ENCODE data around the gene EFHD1.
"Not testable (repeated sequence)": the region's sequence is repeated elsewhere in the genome, so short reads cannot be mapped to it uniquely, and the experiment has no call there.

Gene EFHD1

DNA sequence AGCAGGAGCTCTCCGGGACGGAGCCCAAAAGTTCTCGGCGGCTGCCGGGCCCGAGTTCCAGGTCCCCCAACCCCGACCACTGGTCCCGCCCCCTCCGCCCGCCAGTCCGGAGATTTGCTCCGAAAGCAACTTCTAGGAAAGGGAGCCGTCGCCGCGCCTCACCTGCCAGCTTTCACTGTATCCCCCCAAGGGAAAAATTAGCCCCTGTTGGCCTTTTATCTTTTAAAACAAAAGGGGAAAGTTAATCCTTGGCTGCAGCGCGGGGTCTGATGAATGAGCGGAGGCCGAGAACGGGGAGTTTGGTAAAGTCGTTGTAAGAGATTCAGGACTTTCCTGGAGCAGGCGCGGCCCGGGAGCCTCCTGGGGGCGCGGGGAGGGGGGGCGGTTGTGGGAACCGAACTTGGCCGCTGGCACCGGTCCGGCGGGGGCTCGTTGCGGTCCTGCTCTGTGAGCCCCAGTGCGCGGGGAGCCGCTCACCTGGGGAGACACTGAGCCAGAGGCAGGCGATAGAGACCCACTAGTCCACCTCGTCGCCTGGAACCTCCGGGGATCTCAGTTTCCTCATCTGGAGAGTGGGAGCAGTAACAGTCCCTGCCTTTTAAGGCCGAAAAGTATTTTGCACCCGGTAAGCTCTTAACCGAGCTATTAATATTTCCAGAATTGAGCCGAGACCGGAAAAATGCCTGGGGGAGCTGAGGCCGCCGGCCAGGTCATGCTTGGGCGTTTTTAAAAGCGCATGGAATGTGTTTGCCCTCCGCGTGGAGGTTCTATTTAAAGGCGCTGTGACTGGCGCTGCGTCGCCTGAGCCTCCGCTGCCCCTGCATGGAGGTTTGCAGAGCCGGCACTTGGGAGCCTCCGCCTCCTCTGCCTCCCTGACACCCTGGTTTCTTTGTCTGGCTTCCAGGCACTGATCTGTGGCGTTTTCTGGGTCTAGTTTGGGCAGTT lies 1.1 kb downstream of the EFHD1 start:
- Mint-ChIP-seq H3K9me3 (no peaks in the 10 kb centered on the region), H3K4me3 (peak overlapping the region; percentile 41), H3K36me3 (no peaks in the 10 kb centered on the region), H3K4me1 (peaks cover 6% of the 10 kb centered on the region), H3K27ac (no peak overlapping the region)
- DNase-seq (ENCODE audit: low spot score in 2 of 2) = no peak
- ATAC-seq = no peak

DNA sequence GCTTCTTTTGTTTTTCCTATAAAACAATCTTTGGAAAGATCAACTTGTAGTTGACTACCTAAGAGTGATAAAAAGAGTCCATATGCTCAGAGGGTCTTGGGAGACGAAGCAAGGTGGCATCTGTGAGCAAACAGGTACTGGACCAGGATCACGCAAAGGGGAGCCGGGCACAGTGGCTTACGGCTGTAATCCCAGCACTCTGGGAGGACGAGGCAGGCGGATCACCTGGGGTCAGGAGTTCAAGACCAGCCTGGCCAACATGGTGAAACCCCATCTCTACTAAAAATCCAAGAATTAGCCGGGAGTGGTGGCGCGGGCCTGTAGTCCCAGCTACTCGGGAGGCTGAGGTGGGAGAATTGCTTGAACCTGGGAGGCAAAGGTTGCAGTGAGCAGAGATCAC lies 2.0 kb downstream of the EFHD1 start:
- not testable (repeated sequence) for H3K4me3 Mint-ChIP-seq; H3K9me3 Mint-ChIP-seq; DNase-seq (ENCODE audit: low spot score in 2 of 2); ATAC-seq; H3K36me3 Mint-ChIP-seq; H3K27ac Mint-ChIP-seq; H3K4me1 Mint-ChIP-seq

DNA sequence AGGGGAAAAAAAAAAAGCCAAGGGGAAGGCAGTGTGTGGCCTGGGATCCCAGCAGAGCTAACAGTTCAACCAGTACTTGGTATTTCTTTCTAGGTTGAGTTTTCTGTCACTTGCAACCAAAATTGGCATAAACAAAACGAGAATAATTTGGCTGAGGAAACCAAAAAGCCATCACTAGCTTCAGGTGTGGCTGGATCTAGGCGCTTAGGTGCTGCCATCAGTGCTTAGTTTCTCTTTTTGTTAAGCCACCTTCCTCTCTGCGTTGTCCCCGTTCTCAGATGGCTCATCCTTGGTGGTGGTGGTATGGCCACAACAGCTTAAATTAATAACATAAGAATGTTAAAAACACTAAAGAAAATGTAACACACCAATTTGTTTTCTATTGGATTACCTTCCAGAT lies 2.4 kb downstream of the EFHD1 start:
- ATAC-seq = no peak
- Mint-ChIP-seq H3K4me3 (no peak overlapping the region), H3K27ac (no peak overlapping the region), H3K36me3 (no peaks in the 10 kb centered on the region), H3K9me3 (no peaks in the 10 kb centered on the region), H3K4me1 (peaks cover 6% of the 10 kb centered on the region)
- no peak for DNase-seq (ENCODE audit: low spot score in 2 of 2)

DNA sequence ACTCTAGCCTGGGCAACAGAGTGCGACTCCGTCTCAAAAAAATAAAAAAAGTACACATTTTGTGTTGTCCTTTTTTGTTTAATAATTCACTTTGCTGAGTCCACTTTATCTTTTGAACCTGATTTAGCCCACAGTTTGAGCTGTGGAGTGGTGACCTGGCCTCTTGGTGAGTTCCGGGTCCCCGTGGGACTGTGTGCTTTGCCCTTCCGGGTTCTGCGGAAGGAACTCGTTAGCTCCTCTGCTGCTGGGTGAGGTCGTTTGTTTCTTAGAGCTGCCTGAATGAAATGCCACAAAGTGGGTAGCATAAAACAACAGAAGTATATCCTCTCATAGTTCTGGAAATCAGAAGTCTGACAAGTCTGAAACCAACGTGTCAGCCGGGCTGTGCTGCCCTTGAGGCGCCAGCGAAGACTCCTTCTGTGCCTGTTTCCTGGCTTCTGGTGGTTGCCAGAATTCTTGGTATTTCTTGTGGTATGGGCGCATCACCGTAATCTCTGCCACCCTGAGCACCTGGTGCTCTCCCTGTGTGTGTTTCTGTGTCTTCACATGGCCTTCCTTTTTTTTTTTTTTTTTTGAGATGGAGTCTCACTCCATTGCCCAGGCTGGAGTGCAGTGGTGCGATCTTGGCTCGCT lies 3.5 kb downstream of the EFHD1 start:
- ATAC-seq (no peak), DNase-seq (ENCODE audit: low spot score in 2 of 2) (no peak)
- Mint-ChIP-seq H3K36me3 (no peaks in the 10 kb centered on the region), H3K9me3 (no peaks in the 10 kb centered on the region), H3K27ac (no peak overlapping the region), H3K4me1 (peaks cover 6% of the 10 kb centered on the region), H3K4me3 (no peak overlapping the region)

DNA sequence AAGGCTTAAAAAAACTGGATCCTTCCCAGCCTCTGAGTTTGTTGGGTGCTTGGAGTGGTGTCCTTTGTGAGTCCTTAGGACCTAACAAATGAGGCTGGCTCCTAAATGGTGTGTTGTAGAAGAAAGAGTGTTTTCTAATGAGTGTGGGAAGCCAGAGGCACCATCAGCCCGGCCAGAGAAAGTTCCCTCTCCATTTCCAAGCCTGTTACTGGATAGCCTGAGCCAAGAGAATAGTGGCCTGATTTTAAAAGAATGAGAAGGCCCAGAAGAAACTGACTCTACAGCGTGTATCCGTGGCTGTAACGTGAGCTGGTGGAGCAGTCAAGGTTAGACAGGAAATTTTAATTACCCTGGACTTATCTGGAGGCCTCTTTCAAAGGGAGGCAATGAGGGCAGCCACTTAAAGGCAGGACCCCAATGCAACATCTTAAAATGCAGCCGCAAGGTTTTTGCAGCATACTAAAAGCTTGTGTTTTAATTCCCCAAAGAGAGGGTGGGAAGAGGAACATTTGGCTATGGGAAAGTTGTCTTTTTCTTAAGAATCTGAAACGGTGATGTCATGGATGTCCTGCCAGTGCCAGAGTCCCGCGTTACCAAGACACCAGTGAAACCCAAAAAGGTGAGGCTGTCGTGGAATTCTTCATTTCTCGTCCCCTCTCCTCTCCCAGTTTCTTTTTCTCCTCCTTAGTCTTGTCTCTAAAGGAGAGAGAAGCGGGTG lies 4.6 kb downstream of the EFHD1 start:
- Mint-ChIP-seq H3K27ac (no peak overlapping the region), H3K9me3 (no peaks in the 10 kb centered on the region), H3K4me1 (no peaks in the 10 kb centered on the region), H3K4me3 (no peak overlapping the region), H3K36me3 (no peaks in the 10 kb centered on the region)
- DNase-seq (ENCODE audit: low spot score in 2 of 2) (no peak), ATAC-seq (no peak)

DNA sequence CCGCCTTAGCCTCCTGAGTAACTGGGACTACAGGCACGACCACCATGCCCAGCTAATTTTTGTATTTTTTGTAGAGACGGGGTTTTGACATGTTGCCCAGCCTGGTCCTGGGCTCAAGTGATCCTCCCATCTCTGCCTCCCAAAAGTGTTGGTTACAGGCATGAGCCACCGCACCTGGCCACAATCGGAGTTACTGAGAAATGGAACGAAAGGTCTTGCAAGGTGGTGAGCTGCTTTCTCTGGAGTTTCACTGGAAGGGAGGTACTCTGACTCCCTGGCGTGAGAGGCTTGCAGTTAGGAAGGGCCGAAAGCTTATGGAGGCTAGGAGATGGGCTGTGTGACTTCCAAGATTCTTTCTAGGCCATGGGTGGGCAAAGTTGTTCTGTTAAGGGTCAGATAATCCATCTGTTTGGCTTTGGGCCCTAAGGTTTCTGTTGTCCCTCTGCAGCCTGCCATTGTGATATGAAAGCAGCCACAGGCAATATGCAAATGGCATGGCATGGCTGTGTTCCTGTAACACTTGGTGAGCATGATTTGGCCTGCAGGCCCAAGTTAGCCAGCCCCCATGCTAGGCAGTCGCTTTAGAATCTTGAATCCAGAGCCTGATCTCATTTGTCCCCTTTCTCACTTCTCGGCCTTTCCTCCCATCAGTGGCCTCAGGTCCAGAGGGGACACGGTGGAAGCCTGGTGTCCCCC lies 7.9 kb downstream of the EFHD1 start:
- Mint-ChIP-seq H3K4me3 (no peak overlapping the region), H3K9me3 (no peaks in the 10 kb centered on the region), H3K4me1 (no peaks in the 10 kb centered on the region), H3K27ac (no peak overlapping the region), H3K36me3 (no peaks in the 10 kb centered on the region)
- DNase-seq (ENCODE audit: low spot score in 2 of 2) (no peak), ATAC-seq (no peak)

DNA sequence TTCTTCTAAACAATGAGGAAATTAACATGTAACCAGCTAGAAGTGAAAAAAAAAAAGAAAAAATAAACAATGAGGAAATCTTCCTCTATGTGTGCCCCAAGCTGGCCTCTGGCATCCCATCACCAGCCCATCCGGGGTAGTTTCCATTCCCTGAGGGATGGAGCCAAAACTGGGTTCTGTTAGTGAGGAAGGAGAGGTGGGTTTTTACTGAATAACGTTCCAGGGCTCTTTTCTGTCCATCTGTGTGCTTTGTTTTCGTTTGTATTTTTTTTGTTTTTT lies 9.7 kb downstream of the EFHD1 start:
- no peak overlapping the region for H3K27ac Mint-ChIP-seq
- H3K4me3 Mint-ChIP-seq = no peak overlapping the region
- no peaks in the 10 kb centered on the region for H3K4me1 Mint-ChIP-seq
- ATAC-seq (no peak), DNase-seq (ENCODE audit: low spot score in 2 of 2) (no peak)
- no peaks in the 10 kb centered on the region for H3K9me3 Mint-ChIP-seq
- no peaks in the 10 kb centered on the region for H3K36me3 Mint-ChIP-seq

DNA sequence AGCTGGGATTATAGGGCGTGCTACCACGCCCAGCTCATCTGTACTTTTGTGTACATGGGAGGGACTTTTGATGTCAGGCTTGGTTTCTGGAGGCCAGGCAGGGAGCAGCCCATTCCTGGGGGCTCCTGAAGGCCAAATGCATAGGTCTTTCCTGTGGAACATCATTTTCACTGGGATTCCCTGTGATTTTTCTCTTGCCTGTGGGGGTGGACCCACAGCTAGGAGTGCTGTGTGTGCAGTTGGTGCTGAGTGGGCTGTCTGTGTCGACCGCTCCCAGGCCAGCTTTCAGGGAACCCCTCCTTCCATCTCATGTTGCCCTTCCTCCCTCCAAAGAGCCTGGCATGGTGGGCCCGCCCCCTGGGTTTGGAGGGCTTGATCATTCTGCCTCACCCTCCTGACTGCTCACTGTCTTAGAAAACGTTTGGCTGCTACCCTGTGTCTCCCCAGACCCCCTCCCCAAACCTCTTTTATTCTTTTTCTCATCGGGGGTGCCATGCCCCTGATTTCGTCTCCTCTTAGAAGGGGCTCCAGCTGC lies 10.5 kb downstream of the EFHD1 start:
- ATAC-seq (no peak), DNase-seq (ENCODE audit: low spot score in 2 of 2) (no peak)
- Mint-ChIP-seq H3K36me3 (no peaks in the 10 kb centered on the region), H3K27ac (no peak overlapping the region), H3K4me1 (no peaks in the 10 kb centered on the region), H3K4me3 (no peak overlapping the region), H3K9me3 (no peaks in the 10 kb centered on the region)

DNA sequence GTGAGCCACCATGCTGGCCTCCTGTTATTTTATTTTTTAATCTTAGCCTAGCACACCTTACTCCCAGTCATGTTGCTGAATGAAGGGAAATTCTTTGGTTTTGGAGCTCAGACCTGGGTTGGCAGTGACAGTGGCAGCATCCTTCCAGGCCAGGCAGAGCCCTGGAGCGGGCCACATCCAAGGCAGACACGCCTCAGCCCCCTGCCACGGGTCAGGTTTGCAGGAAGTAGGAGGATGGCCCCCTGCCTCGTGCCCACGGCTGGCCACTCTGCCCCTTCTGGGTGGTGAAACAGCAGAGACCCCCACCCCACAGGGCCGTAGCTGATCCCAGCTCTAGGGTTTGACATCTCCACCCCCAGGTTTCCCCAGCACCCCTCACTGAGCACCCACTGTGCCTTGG lies 11.7 kb downstream of the EFHD1 start:
- no peak overlapping the region for H3K4me3 Mint-ChIP-seq
- no peaks in the 10 kb centered on the region for H3K4me1 Mint-ChIP-seq
- no peaks in the 10 kb centered on the region for H3K36me3 Mint-ChIP-seq
- no peaks in the 10 kb centered on the region for H3K9me3 Mint-ChIP-seq
- H3K27ac Mint-ChIP-seq = no peak overlapping the region
- ATAC-seq = no peak
- DNase-seq (ENCODE audit: low spot score in 2 of 2) = no peak

DNA sequence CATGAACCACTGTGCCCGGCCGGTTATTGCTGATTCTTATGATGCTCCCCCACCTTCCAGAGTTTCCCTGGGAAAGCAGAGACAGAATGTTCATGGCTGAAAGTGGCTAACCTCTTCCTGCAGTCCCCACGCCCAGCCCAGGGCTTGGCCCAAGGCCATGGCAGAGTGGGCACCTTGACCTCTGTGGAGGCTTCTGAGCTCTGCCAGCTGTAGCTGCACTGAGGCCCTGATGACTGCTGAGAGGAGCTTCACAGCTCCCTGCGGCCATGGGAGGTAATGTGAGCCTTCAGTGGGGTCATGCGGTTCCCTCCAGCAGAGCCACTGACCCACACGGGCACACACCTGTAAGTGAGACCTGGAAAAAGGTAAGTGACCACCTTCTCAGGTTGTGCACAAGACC lies 13.3 kb downstream of the EFHD1 start:
- Mint-ChIP-seq H3K4me3 (no peak overlapping the region), H3K36me3 (no peaks in the 10 kb centered on the region), H3K4me1 (no peaks in the 10 kb centered on the region), H3K9me3 (no peaks in the 10 kb centered on the region), H3K27ac (no peak overlapping the region)
- ATAC-seq = no peak
- no peak for DNase-seq (ENCODE audit: low spot score in 2 of 2)

DNA sequence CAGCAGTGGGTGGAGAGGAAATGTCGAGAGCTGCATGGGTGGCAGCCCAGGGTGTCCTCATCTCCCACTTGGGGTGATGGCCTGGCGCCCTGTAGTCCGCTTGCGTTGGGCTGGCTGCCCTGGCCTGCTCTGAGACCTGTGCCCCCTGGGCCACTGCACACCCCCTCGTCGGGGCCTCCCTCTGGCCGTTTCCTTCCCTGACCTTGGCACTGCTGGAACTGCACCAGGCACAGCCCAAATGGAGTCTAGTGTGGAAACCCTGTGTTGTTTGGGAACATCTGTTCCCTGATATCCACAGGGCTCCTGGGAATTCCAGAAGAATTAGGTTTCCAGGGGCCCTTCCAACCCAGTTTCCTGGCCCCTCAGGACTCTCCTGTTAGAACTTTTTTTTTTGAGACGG lies 13.9 kb downstream of the EFHD1 start:
- H3K4me3 Mint-ChIP-seq = no peak overlapping the region
- H3K4me1 Mint-ChIP-seq = no peaks in the 10 kb centered on the region
- H3K36me3 Mint-ChIP-seq = no peaks in the 10 kb centered on the region
- H3K9me3 Mint-ChIP-seq = no peaks in the 10 kb centered on the region
- DNase-seq (ENCODE audit: low spot score in 2 of 2) (no peak), ATAC-seq (no peak)
- H3K27ac Mint-ChIP-seq = no peak overlapping the region

DNA sequence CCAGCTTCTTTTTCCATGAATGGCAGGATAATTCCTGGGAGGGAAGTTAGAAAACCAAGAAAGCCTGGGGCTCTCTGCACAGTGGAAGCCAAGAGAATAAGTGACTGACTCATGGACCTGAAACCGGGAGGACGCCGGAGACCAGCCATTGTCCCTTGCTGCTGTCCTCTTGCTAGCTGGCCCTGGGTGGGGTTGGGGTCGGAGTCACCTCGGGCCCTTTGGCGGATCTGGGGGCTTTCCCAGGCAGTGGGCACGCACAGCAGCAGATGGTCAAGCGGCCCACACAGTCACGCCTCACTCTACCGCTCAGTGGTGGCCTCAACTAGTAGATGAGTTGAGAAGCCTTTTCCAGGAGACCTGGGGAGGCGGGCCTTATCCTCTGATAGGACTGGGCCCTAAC lies 15.6 kb downstream of the EFHD1 start:
- no peak overlapping the region for H3K4me3 Mint-ChIP-seq
- no peaks in the 10 kb centered on the region for H3K36me3 Mint-ChIP-seq
- no peak for DNase-seq (ENCODE audit: low spot score in 2 of 2)

DNA sequence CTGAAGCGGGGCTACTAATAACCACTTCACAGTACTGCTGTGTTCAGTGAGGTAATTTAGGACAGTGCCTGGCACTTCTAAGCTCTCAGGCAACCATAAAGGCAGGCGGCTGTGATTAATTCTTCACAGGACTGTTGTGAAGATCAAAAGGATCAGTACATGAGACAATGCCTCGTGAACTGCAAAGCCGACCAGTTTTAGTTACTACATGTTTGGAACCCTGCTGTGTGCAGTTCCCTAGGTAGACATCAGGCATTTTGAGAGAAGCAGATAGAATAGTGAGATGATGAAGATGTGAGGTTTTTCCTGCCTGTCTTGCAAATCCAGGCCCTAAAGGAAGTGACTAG lies 19.1 kb downstream of the EFHD1 start:
- Mint-ChIP-seq H3K4me3 (no peak overlapping the region), H3K4me1 (no peaks in the 10 kb centered on the region), H3K9me3 (no peaks in the 10 kb centered on the region), H3K27ac (no peak overlapping the region), H3K36me3 (no peaks in the 10 kb centered on the region)
- no peak for DNase-seq (ENCODE audit: low spot score in 2 of 2)
- ATAC-seq = no peak

More for the DNA sequence above, 15.6 kb downstream of the EFHD1 start:
- Mint-ChIP-seq H3K27ac (no peak overlapping the region), H3K4me1 (no peaks in the 10 kb centered on the region), H3K9me3 (no peaks in the 10 kb centered on the region)
- no peak for ATAC-seq

DNA sequence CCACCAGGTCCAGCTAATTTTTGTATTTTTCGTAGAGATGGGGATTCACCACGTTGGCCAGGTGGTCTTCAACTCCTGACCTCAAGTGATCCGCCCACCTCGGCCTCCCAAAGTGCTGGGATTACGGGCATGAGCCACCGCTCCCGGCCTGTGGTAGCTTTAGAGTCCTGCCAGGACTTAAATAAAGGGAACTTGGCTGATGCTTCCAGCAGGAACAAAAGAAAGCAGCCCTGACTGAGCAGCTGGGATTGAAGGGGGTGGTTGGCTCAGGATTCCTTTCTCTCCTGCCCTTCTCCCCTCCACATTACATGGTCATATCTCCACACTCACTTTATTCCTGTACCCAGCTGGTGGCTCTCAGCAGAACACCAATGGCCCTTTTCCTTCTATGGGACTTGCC lies 20.0 kb downstream of the EFHD1 start:
- DNase-seq (ENCODE audit: low spot score in 2 of 2) (no peak), ATAC-seq (no peak)
- no peak overlapping the region for H3K27ac Mint-ChIP-seq
- no peaks in the 10 kb centered on the region for H3K9me3 Mint-ChIP-seq
- H3K36me3 Mint-ChIP-seq = no peaks in the 10 kb centered on the region
- H3K4me1 Mint-ChIP-seq = no peaks in the 10 kb centered on the region
- H3K4me3 Mint-ChIP-seq = no peak overlapping the region

DNA sequence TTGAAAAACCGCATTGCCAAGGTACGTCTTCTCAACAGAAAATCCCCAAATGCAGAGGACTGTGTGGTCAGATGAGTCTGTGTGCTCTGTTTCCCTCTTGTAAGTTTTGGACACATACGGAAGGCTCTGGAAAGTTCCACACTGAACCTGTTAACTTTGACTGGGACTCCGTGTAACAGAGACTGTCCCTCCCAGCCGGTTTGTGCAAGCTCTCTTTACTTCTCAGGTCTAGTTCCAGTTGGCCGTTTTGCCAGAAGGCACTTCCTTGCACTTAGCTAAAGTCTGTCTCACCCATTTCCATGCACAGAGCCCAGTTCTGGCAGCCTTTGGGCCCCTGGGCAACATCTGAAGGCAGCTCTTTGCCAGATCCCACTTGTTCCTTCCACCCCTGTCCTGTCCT lies 22.0 kb downstream of the EFHD1 start:
- DNase-seq (ENCODE audit: low spot score in 2 of 2) = no peak
- Mint-ChIP-seq H3K27ac (no peak overlapping the region), H3K4me1 (no peaks in the 10 kb centered on the region), H3K36me3 (no peaks in the 10 kb centered on the region), H3K9me3 (no peaks in the 10 kb centered on the region), H3K4me3 (no peak overlapping the region)
- no peak for ATAC-seq
